WTC11 (cell line): ENCODE results near the gene LTBR. TPM values are rescaled to one million over a fixed set of nuclear protein-coding genes. Genes with fewer than 3 reads are reported as not detected.
A peak's percentile ranks its signal among the peaks of the same experiment; 100 is the strongest.

Experiments
- ATAC-seq: fragments of 200-7000 bp; cut with Tn5 transposase; 2 replicates; pipeline ENCODE4 v1.10.0; 2021; ENCODE audit warnings: mild to moderate bottlenecking, moderate library complexity
- CTCF ChIA-PET: fragments of 300-600 bp; sonication (Branson Sonifier 250); formaldehyde crosslinking; loops from one replicate; lab custom pipeline; 2021; ENCODE audit warnings: antibody characterized with exemption; lab: Charles Lee
- POLR2A ChIA-PET: fragments of 350-600 bp; sonication (Branson Sonifier 250); formaldehyde crosslinking; loops from one replicate; lab custom pipeline; 2021; ENCODE audit warnings: antibody characterized with exemption; lab: Charles Lee
- DNase-seq: peaks from one replicate; pipeline ENCODE4 v3.0.0; 2021; ENCODE audit warnings: low spot score
- H3K27ac Mint-ChIP-seq: 2 replicates; pipeline ENCODE4 v1.8.0; 2021; ENCODE audit warnings: mixed read lengths
- H3K27me3 Mint-ChIP-seq: 2 replicates; pipeline ENCODE4 v1.8.0; 2021; ENCODE audit warnings: low read depth, mild to moderate bottlenecking, moderate library complexity, mixed read lengths
- H3K36me3 Mint-ChIP-seq: 2 replicates; pipeline ENCODE4 v1.8.0; 2021; ENCODE audit warnings: mixed read lengths
- H3K4me1 Mint-ChIP-seq: 2 replicates; pipeline ENCODE4 v1.8.0; 2022; ENCODE audit warnings: mixed read lengths
- H3K4me3 Mint-ChIP-seq: 2 replicates; pipeline ENCODE4 v1.8.0; 2021; ENCODE audit warnings: mild to moderate bottlenecking, moderate library complexity, mixed read lengths
- H3K9me3 Mint-ChIP-seq: 2 replicates; pipeline ENCODE4 v1.8.0; 2021; ENCODE audit warnings: mixed read lengths
- CDX4 ChIP-seq: fragments of 250-450 bp; sonication (Bioruptor Pico); IDR thresholded peaks from 2 replicates; pipeline ENCODE4 v1.9.0; 2021; ENCODE audit warnings: moderate library complexity, mild to moderate bottlenecking, inconsistent platforms, borderline replicate concordance
- CREM ChIP-seq: sonication (generic); formaldehyde crosslinking; IDR thresholded peaks from 2 replicates; pipeline ENCODE4 v1.8.1; 2022; ENCODE audit warnings: mild to moderate bottlenecking, missing genetic modification reagents, moderate library complexity
- E2F1 ChIP-seq: sonication (generic); formaldehyde crosslinking; IDR thresholded peaks from 2 replicates; pipeline ENCODE4 v1.8.0; 2022; ENCODE audit warnings: mild to moderate bottlenecking, missing genetic modification reagents
- E2F4 ChIP-seq: sonication (generic); formaldehyde crosslinking; IDR thresholded peaks from 2 replicates; pipeline ENCODE4 v1.8.1; 2022; ENCODE audit warnings: low read depth, mild to moderate bottlenecking, moderate library complexity, missing genetic modification reagents, borderline replicate concordance
- ETV6 ChIP-seq: sonication (generic); formaldehyde crosslinking; IDR thresholded peaks from 2 replicates; pipeline ENCODE4 v1.8.1; 2022; ENCODE audit warnings: mild to moderate bottlenecking, missing genetic modification reagents
- FOXJ3 ChIP-seq: sonication (generic); formaldehyde crosslinking; IDR thresholded peaks from 2 replicates; pipeline ENCODE4 v1.9.0; 2021; ENCODE audit warnings: missing genetic modification reagents, mild to moderate bottlenecking, borderline replicate concordance
- FOXK1 ChIP-seq: sonication (generic); formaldehyde crosslinking; IDR thresholded peaks from 2 replicates; pipeline ENCODE4 v1.8.0; 2022; ENCODE audit warnings: mild to moderate bottlenecking, moderate library complexity, missing genetic modification reagents
- GABPB1 ChIP-seq: sonication (generic); formaldehyde crosslinking; IDR thresholded peaks from 2 replicates; pipeline ENCODE4 v1.8.1; 2023; ENCODE audit warnings: mild to moderate bottlenecking, missing genetic modification reagents
- JUN ChIP-seq: sonication (generic); formaldehyde crosslinking; IDR thresholded peaks from 2 replicates; pipeline ENCODE4 v1.8.0; 2023; ENCODE audit warnings: mild to moderate bottlenecking, missing genetic modification reagents
- KAT7 ChIP-seq: sonication (generic); formaldehyde crosslinking; IDR thresholded peaks from 2 replicates; pipeline ENCODE4 v1.8.1; 2023; ENCODE audit warnings: missing genetic modification reagents, mild to moderate bottlenecking, borderline replicate concordance
- MAX ChIP-seq: sonication (generic); formaldehyde crosslinking; IDR thresholded peaks from 2 replicates; pipeline ENCODE4 v1.8.0; 2022; ENCODE audit warnings: mild to moderate bottlenecking, missing genetic modification reagents
- NFE2L1 ChIP-seq: sonication (generic); formaldehyde crosslinking; IDR thresholded peaks from 2 replicates; pipeline ENCODE4 v1.8.1; 2023; ENCODE audit warnings: missing genetic modification reagents
- NR2C2 ChIP-seq: sonication (generic); formaldehyde crosslinking; IDR thresholded peaks from 2 replicates; pipeline ENCODE4 v1.8.0; 2022; ENCODE audit warnings: mild to moderate bottlenecking, missing genetic modification reagents
- OVOL2 ChIP-seq: fragments of 250-450 bp; sonication (Bioruptor Pico); IDR thresholded peaks from 2 replicates; pipeline ENCODE4 v1.9.0; 2021; ENCODE audit warnings: mild to moderate bottlenecking, borderline replicate concordance
- PRDM15 ChIP-seq: sonication (generic); formaldehyde crosslinking; IDR thresholded peaks from 2 replicates; pipeline ENCODE4 v1.8.0; 2022; ENCODE audit warnings: missing genetic modification reagents
- SP1 ChIP-seq: sonication (generic); formaldehyde crosslinking; conservative IDR thresholded peaks from 2 replicates; pipeline ENCODE4 v1.8.1; 2022; ENCODE audit warnings: missing genetic modification reagents
- TCF7 ChIP-seq: sonication (generic); formaldehyde crosslinking; IDR thresholded peaks from 2 replicates; pipeline ENCODE4 v1.8.0; 2022; ENCODE audit warnings: mild to moderate bottlenecking, low read depth, missing genetic modification reagents, moderate library complexity
- TEAD1 ChIP-seq: sonication (generic); formaldehyde crosslinking; IDR thresholded peaks from 2 replicates; pipeline ENCODE4 v1.8.0; 2022; ENCODE audit warnings: mild to moderate bottlenecking, missing genetic modification reagents
- TP53 ChIP-seq: sonication (generic); formaldehyde crosslinking; IDR thresholded peaks from 2 replicates; pipeline ENCODE4 v1.8.1; 2023; ENCODE audit warnings: mild to moderate bottlenecking, missing genetic modification reagents
- USF1 ChIP-seq: sonication (generic); formaldehyde crosslinking; IDR thresholded peaks from 2 replicates; pipeline ENCODE4 v1.8.0; 2022; ENCODE audit warnings: mild to moderate bottlenecking, missing genetic modification reagents
- USF2 ChIP-seq: sonication (generic); formaldehyde crosslinking; IDR thresholded peaks from 2 replicates; pipeline ENCODE4 v1.8.1; 2023; ENCODE audit warnings: mild to moderate bottlenecking, missing genetic modification reagents, moderate library complexity
- ZBTB43 ChIP-seq: sonication (generic); formaldehyde crosslinking; IDR thresholded peaks from 2 replicates; pipeline ENCODE4 v1.8.1; 2023; ENCODE audit warnings: mild to moderate bottlenecking, missing genetic modification reagents
- ZMAT4 ChIP-seq: fragments of 250-450 bp; sonication (Bioruptor Pico); IDR thresholded peaks from 2 replicates; pipeline ENCODE4 v1.9.0; 2021; ENCODE audit warnings: mild to moderate bottlenecking
- ZNF138 ChIP-seq: sonication (generic); formaldehyde crosslinking; conservative IDR thresholded peaks from 2 replicates; pipeline ENCODE4 v1.8.1; 2022; ENCODE audit warnings: mild to moderate bottlenecking, moderate library complexity, missing genetic modification reagents
- ZNF423 ChIP-seq: fragments of 250-450 bp; sonication (Bioruptor Pico); IDR thresholded peaks from 2 replicates; pipeline ENCODE4 v2.1.2; 2022; ENCODE audit warnings: mild to moderate bottlenecking, moderate library complexity
- total RNA-seq: library from RNA; stranded (reverse); gene quantifications from 3 replicates; pipeline ENCODE4 v1.2.3, GENCODE V29; 2021

The LTBR gene
- total RNA-seq, 1 experiment from 2014 or later = 4.0 TPM

GRCh38 chr12:6336079-6336888, 47.7 kb upstream of the LTBR start:
- H3K27me3 Mint-ChIP-seq = no peaks in the 10 kb centered on the region
- POLR2A ChIA-PET = interaction anchor here (0.6 to 3.3 kb wide), 19 partner anchors 9 to 533 kb away, joined by 3 to 48 read pairs (median 4); partner anchors contain the start of genes GAPDH, LTBR, SCNN1A and TAPBPL
- TF ChIP-seq GABPB1 (CRISPR knock-in tag) (peak; percentile 18; the same call in 1 of the 2 replicates), OVOL2 (CRISPR knock-in tag) (no peak), USF1 (CRISPR knock-in tag) (peak; percentile 79), E2F1 (no peak), SP1 (CRISPR knock-in tag) (peak; percentile 80), NFE2L1 (CRISPR knock-in tag) (peak; percentile 99), TP53 (CRISPR knock-in tag) (0 out of 2 replicates have a peak, but pooled peaks have one; percentile 33), FOXK1 (CRISPR knock-in tag) (peak; percentile 21; the same call in 1 of the 2 replicates), E2F4 (no peak), KAT7 (CRISPR knock-in tag) (no peak), JUN (no peak), TCF7 (CRISPR knock-in tag) (no peak), ZNF423 (CRISPR knock-in tag) (peak; percentile 25; the same call in 1 of the 2 replicates), ZMAT4 (CRISPR knock-in tag) (no peak), NR2C2 (no peak), ZNF138 (CRISPR knock-in tag) (no peak), CREM (CRISPR knock-in tag) (0 out of 2 replicates have a peak, but pooled peaks have one; percentile 52), ETV6 (CRISPR knock-in tag) (peak; percentile 69), TEAD1 (no peak), FOXJ3 (CRISPR knock-in tag) (no peak), MAX (peak; percentile 39; the same call in 1 of the 2 replicates), CDX4 (CRISPR knock-in tag) (no peak), PRDM15 (CRISPR knock-in tag) (peak; percentile 83), ZBTB43 (CRISPR knock-in tag) (peak; percentile 59; the same call in 1 of the 2 replicates), USF2 (CRISPR knock-in tag) (peak; percentile 83)

More at GRCh38 chr12:6336079-6336888, 47.7 kb upstream of the LTBR start:
- H3K4me3 Mint-ChIP-seq = no peak overlapping the region; the same call in none of the 2 replicates
- DNase-seq (peak; percentile 95), ATAC-seq (peak; percentile 92)
- peaks cover 29% of the 10 kb centered on the region for H3K36me3 Mint-ChIP-seq
- no peaks in the 10 kb centered on the region for H3K9me3 Mint-ChIP-seq
- CTCF ChIA-PET = interaction anchor here (0.7 to 3.6 kb wide), 22 partner anchors 8 to 353 kb away, joined by 3 to 41 read pairs (median 6); partner anchors contain the start of genes MRPL51, PLEKHG6, SCNN1A and VAMP1
- H3K4me1 Mint-ChIP-seq = peaks cover 18% of the 10 kb centered on the region
- H3K27ac Mint-ChIP-seq = no peak overlapping the region
